Osteoblast (primary cell): ENCODE measurements around the gene PIEZO1. TPM values are rescaled to one million over a fixed set of nuclear protein-coding genes. Genes with fewer than 3 reads are reported as not detected.

ENCODE experiments used
- DNase-seq: peaks from one replicate; pipeline ENCODE4 v3.0.0; 2011; ENCODE audit warnings: low spot score, mixed read lengths; ENCODE audit not compliant: insufficient read length; ENCODE audit errors: missing footprints
- H2AFZ ChIP-seq: 2 replicates; pipeline ENCODE4 v1.6.0; 2011; ENCODE audit warnings: mild to moderate bottlenecking, low read length
- H3K27ac ChIP-seq: 2 replicates; pipeline ENCODE4 v1.5.1; 2011; ENCODE audit warnings: mild to moderate bottlenecking, low read depth, low read length, moderate library complexity
- H3K27me3 ChIP-seq: 2 replicates; pipeline ENCODE4 v1.6.0; 2012; ENCODE audit warnings: mild to moderate bottlenecking, control low read depth, inconsistent platforms, low read length, moderate library complexity; ENCODE audit not compliant: insufficient read depth
- H3K36me3 ChIP-seq: 2 replicates; pipeline ENCODE4 v1.5.1; 2011; ENCODE audit warnings: mild to moderate bottlenecking, low read length, control low read depth, moderate library complexity; ENCODE audit not compliant: insufficient read depth
- H3K4me1 ChIP-seq: 2 replicates; pipeline ENCODE4 v1.5.1; 2011; ENCODE audit warnings: mild to moderate bottlenecking, low read length, control low read depth, moderate library complexity; ENCODE audit not compliant: insufficient read depth
- H3K4me2 ChIP-seq: 2 replicates; pipeline ENCODE4 v1.6.0; 2011; ENCODE audit warnings: mild to moderate bottlenecking, low read length; ENCODE audit not compliant: insufficient read depth
- H3K4me3 ChIP-seq: fragments of 200-600 bp; sonication (generic); 3 replicates; pipeline ENCODE4 v1.5.1; 2012; ENCODE audit warnings: mild to moderate bottlenecking, low read length, inconsistent platforms; ENCODE audit not compliant: insufficient read depth
- H3K79me2 ChIP-seq: 2 replicates; pipeline ENCODE4 v1.6.0; 2012; ENCODE audit warnings: mild to moderate bottlenecking, low read length, control low read depth, inconsistent platforms; ENCODE audit not compliant: insufficient read depth
- H3K9me3 ChIP-seq: 2 replicates; pipeline ENCODE4 v1.5.1; 2011; ENCODE audit warnings: low read depth, low read length, control low read depth
- H4K20me1 ChIP-seq: 2 replicates; pipeline ENCODE4 v1.6.0; 2012; ENCODE audit warnings: mild to moderate bottlenecking, low read length, control low read depth; ENCODE audit not compliant: insufficient read depth
- CTCF ChIP-seq: IDR thresholded peaks from 2 replicates; pipeline ENCODE4 v1.5.1; 2011; ENCODE audit warnings: mild to moderate bottlenecking, low read depth, low read length, moderate library complexity; ENCODE audit errors: extremely low read depth
- total RNA-seq: library from RNA; depleted of rRNA; stranded (reverse); fragments of >200 nt; gene quantifications from 2 replicates; pipeline ENCODE4 v1.2.3, GENCODE V29; 2012

Gene PIEZO1
- total RNA-seq, 1 donor: 207 TPM

DNA sequence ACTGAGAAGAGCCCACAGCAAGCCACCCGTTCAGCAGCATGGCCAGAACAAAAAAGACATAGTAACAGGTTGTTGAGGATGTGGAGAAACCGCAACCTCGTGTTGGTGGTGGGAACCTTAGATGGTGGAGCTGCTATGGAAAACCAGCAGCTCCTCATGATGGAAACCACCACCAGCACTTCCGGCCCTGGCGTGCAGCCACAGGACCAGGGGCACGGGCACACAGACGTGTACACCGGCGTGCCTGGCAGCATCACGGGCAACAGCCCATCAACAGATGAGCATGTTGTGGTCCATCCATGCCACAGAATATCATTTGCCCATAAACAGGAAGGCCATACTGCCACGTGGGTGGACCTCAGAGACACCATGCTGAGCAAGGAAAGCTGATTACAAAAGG lies 66.8 kb downstream of the PIEZO1 start:
- Histone ChIP-seq H3K4me3 (no peak overlapping the region), H4K20me1 (peaks cover 23% of the 10 kb centered on the region), H3K36me3 (peaks cover 90% of the 10 kb centered on the region), H3K27ac (no peak overlapping the region), H3K79me2 (peaks cover 7% of the 10 kb centered on the region), H3K27me3 (no peaks in the 10 kb centered on the region), H3K4me1 (no peaks in the 10 kb centered on the region), H3K4me2 (no peak overlapping the region), H2AFZ (no peak overlapping the region), H3K9me3 (no peaks in the 10 kb centered on the region)
- no peak for DNase-seq
- no peak for TF ChIP-seq CTCF

DNA sequence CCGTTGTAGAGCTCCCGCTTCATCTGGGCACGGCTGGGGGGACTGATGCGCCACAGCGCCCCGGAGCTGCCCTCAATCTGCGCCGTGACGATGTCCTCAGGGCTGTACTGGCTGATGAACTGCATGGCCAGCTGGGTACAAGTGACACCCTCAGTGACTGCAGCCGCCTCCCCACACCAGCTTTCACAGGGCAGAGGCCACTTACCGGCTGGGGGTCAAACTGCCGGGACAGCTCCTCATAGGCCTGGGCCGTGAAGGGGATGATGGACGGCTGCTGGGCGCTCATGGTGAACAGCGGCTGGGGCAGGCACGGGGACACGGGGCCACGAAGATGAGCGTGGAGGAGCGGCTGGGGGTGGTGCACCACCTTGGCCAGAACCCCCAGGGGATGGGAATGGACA lies 68.4 kb downstream of the PIEZO1 start:
- no peak overlapping the region for H3K27ac ChIP-seq
- no peaks in the 10 kb centered on the region for H3K27me3 ChIP-seq
- H3K4me2 ChIP-seq: no peak overlapping the region
- H3K36me3 ChIP-seq: peaks cover 79% of the 10 kb centered on the region
- no peak for TF ChIP-seq CTCF
- H3K79me2 ChIP-seq: peaks cover 14% of the 10 kb centered on the region
- no peak overlapping the region for H3K4me3 ChIP-seq
- H4K20me1 ChIP-seq: peaks cover 25% of the 10 kb centered on the region
- H3K4me1 ChIP-seq: no peaks in the 10 kb centered on the region
- no peak overlapping the region for H2AFZ ChIP-seq
- DNase-seq: no peak
- no peaks in the 10 kb centered on the region for H3K9me3 ChIP-seq

DNA sequence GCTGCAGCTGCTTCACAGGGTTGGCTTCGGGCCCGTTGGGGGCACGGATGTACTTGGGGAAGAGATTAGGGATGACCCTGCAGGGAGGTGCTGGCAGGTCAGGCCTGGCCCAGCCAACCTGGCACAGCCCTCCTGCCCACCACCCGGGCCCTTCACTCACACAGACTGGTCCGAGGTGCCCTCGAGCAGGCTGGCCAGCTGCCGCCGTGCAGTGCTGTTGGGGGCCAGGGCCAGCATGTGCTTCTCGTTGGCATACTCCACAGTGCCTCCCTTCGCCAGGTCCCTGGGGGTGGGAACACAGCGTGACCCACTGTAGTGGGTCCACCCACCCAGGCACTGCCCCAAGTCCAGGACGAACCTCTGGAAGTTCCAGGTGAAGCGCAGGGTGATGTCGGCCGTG lies 68.8 kb downstream of the PIEZO1 start:
- no peak overlapping the region for H3K4me2 ChIP-seq
- peaks cover 28% of the 10 kb centered on the region for H4K20me1 ChIP-seq
- no peaks in the 10 kb centered on the region for H3K27me3 ChIP-seq
- H3K4me3 ChIP-seq: no peak overlapping the region
- DNase-seq: no peak
- TF ChIP-seq CTCF: no peak
- H3K9me3 ChIP-seq: no peaks in the 10 kb centered on the region
- H3K4me1 ChIP-seq: no peaks in the 10 kb centered on the region
- H3K79me2 ChIP-seq: peaks cover 14% of the 10 kb centered on the region
- peaks cover 79% of the 10 kb centered on the region for H3K36me3 ChIP-seq
- H2AFZ ChIP-seq: no peak overlapping the region
- H3K27ac ChIP-seq: no peak overlapping the region

GRCh38 chr16:88715312-88716190 lies 69.5 kb downstream of the PIEZO1 start:
- H3K9me3 ChIP-seq: no peaks in the 10 kb centered on the region
- H3K4me2 ChIP-seq: no peak overlapping the region
- no peak overlapping the region for H2AFZ ChIP-seq
- TF ChIP-seq CTCF: no peak
- H3K79me2 ChIP-seq: peaks cover 20% of the 10 kb centered on the region
- peaks cover 74% of the 10 kb centered on the region for H3K36me3 ChIP-seq
- no peaks in the 10 kb centered on the region for H3K4me1 ChIP-seq
- H3K4me3 ChIP-seq: no peak overlapping the region
- no peaks in the 10 kb centered on the region for H3K27me3 ChIP-seq
- peaks cover 24% of the 10 kb centered on the region for H4K20me1 ChIP-seq
- no peak overlapping the region for H3K27ac ChIP-seq
- no peak for DNase-seq
